Amniotic epithelial cell (primary cell): ENCODE measurements around the gene NET1.

Source experiments
- DNase-seq: peaks from one replicate; pipeline ENCODE4 v3.0.0-alpha.2; 2010; ENCODE audit warnings: low read depth

NET1 gene

DNA sequence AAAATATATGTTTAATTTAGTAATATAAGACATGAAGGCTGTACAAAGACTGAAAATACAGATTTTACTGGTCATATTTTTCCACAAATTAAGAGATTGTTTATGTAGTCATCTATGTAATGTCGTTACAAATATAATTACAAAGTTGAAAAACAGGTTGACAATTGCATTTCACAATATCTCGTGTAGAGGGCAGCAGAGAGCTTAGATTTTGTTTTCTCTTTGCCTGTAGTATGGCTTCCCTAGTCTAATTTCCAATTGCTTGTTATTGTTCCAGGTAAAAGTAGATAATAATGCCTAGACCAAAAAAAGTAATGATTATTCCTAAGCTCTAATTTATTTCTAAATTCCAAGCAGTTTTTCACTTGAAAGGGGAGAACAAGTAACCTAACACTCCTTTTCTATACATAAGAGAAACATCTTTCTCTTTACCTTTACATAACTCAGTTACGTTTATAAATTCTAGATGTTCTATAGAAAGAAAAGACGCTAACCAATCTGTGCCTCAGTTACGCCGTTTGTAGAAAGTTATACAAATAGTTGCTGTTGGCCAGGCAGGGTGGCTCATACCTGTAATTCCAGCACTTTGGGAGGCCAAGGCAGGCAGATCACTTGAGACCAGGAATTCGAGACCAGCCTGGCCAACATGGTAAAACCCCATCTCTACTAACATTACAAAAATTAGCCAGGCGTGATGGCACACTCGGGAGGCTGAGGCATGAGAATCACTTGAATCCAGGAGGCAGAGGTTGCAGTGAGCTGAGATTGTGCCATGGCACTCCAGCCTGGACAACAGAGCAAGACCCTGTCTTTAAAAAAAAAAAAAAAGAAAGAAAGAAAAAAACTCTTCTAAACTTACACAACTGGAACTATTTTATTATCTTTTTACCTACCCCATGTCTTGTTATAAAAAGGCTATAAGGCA is 30.0 kb downstream of the NET1 start:
- peak; percentile 49 for DNase-seq

DNA sequence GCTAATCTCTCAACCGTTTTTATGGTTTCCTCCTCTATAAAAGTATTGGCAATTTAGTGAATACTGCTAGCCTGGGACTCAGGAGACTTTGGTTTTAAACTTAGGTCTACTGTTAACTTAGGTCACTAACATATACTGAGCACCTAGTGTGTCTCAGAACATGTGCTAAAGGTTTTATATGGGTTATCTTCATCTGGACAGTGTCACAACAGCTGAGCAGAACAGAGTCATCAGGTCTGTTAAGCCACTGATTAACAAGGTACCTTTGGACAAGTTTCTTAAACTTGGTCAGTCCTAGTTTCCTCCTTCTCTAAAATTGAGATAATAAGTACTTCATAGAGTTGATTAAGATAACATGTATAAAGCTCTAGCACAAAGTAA is 30.6 kb downstream of the NET1 start:
- DNase-seq, result no peak

DNA sequence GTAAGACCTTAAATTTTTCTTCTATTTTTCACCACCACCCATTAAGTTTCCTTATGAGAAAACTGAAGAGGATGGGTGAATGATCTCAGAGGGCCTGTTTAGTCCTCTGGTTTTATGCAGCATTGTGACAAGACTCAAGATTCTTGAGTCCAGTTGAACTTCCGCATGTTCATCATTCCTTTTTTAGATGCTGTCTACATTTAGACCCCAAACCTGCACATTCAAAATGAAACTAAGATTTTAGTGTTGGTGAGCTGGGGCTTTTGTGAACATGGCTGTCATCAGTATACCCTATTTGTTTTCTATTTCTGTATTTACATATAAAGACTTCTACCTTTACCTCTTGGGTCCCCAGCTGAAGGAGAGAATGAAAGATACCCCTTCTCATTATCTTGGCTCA is 31.1 kb downstream of the NET1 start:
- DNase-seq, result no peak

DNA sequence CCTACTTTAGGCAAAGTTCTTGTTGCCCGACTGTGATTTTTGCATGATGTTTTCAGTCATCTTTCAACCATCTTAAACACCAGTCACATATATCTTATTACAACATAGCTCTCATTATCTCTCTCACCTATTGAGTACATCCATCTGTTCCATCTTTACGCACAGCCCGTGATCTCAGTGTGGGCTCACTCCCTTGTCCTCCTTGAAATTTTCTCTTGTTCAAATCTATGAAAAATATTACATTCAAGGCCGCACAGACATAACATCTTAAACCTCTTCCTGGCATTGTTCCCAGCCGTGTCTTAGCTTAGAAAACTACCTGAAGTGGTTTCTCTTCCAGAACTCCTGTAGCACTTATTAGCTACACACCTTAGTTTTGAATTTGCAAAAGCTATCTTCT is 32.6 kb downstream of the NET1 start:
- peak; percentile 76 for DNase-seq

DNA sequence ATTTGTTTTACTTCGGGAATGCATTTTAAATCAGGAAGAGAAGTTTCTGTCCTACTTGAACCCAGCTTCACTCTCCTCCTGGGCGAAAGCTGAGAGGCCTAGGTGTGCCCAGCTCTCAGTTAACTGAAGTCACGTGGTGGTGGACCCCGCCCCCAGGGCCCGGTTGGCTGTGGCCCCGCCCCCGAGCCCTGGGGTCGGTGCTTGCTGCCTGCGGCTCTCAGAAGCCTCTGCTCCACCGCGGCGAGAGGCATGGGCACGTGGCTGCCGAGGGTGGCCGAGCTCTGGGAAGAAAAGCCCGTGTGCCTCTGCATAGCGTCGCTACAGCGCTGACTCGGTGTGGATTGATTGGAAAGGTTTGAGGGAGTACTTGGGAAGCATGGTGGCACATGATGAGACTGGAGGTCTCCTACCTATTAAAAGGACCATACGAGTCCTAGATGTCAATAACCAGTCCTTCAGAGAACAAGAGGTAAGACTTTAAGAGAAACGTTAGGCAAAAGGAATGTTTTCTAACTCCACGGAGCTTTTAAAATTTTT is 34.1 kb downstream of the NET1 start:
- DNase-seq, result peak; percentile 88

DNA sequence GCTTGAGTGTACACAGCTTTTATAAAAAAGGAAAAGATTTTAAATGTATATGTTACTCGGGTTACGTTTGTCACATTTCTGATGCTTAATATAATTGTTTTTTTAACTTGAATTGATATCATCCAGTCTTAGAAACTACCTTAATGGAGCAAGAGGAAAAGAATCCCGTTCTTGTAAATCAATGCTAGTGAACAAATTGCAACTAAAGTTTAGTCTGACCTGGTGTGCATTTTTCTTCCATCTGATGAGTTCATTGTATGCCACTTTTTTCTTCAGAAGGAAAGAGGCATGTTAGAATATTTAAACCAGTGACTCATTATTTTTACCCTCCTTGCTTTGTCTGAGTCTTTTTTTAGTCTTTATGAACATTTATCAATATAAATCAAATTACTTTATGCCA is 34.7 kb downstream of the NET1 start:
- DNase-seq, result peak; percentile 27

DNA sequence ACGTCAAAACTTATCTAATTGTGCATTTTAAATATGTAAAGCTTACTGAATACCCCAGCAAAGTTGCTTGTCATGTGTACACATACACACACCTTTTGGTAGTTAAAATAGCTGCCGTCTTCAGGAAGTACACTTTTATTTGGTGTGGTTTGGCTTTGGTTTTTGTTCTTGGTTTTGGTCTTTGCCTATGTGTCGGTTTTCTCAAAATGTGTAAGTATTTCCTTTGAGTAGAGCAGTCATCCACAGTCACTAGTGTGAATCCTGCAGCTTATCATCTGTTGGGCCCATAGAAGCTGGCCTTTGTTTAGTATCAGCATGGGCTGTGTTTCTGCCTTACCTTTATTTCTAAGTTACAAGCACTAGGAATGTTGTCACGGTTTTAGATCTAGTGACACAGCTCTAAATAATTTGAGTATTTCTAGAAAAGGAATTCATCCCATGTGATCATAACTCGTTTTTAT is 35.3 kb downstream of the NET1 start:
- DNase-seq, result peak; percentile 22

DNA sequence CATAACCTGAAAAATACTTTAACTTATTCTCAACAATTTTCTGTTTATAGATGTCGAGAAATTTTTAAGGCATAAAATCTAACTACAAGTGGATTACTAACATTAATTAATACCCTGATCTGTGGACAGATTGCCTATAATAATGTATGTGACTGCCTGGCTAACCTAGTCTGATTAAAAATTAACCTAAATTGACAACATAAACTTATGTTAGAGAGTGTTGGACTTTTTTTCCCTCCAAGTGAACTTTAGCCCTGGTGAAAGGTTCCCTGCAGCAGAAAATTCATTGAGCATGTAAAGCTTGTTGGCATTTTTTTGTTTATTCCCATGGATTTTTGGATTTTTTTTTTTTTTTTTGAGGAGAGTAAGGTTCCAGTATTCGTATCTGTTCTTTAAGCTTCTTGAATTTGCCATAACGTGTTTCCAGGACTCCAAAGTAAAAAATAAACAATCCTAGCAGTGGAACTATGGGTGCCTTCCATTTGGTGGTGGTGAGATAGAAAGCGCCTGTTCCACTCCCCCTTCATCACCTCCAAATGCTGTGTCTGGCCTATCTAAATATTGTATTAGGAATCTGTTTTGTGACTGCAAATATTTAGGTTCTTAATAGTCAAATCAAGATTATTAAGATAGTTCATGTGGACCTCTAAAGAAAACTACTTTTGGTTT is 36.1 kb downstream of the NET1 start:
- DNase-seq, result no peak

DNA sequence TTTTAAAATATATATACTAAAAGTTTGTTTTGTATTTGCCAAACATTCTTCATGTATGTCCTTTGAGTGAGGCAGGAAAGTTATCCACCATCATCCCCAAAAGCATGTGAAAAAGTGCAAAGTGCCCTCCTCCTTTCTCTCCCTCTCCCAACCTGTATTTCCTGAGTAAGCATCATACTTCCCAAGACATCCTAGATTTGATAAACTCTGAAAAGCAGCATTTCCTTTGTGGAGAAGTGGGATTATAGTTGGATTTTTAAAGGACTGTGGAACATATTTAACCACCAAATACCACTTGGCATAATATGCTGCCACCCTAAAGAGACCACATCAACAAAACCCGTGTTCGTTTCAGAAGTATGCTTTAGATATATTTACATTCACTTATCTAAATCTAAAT is 36.9 kb downstream of the NET1 start:
- no peak for DNase-seq

DNA sequence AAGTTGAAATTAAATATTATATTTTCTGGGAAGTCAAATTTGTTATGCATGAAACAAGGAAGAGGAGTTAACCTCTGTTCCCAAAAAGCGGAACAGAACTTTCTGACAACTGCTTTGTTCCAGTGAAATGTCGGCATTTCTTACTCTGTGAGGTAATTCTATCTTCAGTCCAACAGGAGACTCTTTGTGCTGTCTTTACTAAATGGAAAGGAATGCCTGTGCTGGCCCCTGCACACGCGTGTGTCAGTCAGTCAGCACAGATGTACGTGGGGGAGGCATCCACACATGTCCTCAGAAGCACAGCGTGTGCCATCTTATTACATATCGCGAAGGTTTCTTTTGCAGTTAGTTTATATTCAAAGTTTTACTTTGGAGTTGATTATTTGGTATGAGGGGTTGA is 37.5 kb downstream of the NET1 start:
- DNase-seq, result peak; percentile 88

DNA sequence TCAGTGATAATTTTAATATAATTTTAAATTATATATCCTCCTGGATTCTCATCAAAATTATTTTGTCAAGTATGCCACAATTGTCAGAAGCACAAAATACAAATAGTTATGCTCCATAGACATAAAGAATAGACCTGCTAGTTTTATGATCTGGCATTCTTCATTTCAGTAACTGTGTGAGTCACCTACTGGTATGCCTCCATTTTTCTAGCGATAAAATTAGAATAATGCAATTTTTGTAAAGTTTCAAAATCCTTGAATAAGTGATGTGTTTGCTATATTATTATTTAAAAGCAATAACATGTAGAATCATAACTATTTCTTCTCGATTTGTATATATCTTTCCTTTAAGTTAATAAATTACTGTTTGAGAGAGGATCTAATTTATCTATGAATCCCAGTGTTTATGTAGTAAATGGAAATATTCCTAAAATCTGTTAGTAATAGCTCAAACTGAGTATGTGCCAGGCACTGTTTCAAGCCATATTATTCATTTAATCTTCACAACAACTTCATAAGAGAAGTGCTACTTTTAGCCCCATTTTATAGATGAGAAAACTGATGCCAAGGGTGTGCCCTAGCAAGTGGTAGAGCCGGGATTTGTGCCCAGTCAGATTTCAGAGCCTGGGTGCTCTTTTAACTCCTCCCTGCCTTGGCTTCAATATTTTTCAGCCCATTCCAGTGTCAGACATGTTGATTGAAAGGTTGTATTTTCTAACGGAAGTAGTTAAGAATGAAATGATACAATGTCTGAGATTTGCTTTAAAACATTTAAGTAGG is 38.4 kb downstream of the NET1 start:
- DNase-seq, result peak; percentile 40

DNA sequence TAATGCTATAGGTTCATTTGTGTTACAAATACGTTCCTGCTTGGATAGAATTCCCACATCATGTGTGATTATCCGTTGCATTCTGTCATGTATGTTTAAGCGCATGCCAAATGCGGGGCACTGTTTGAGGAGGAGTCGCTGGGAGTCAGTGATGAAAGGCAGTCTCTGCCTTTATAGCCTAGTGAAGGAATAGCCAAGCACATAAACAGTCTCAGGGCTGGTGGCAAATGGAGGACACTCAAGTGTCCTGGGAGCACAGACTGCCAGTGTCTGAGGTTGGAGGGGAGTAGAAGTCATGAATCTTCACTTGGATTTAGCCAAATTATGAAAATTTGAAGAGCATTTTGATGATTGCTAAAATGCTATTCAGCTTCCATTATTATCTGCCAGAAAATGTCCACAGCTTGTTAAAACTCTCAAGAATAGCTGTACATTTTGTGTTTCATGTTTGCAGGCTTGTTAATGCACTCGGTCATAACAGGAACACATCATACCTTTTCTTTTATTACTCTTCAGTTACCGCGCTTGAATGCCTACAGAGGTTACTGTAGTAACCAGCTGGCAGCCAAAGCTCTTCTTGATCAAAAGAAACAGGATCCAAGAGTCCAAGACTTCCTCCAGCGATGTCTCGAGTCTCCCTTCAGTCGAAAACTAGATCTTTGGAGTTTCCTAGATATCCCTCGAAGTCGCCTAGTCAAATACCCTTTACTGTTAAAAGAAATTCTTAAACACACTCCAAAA is 41.6 kb downstream of the NET1 start:
- no peak for DNase-seq

DNA sequence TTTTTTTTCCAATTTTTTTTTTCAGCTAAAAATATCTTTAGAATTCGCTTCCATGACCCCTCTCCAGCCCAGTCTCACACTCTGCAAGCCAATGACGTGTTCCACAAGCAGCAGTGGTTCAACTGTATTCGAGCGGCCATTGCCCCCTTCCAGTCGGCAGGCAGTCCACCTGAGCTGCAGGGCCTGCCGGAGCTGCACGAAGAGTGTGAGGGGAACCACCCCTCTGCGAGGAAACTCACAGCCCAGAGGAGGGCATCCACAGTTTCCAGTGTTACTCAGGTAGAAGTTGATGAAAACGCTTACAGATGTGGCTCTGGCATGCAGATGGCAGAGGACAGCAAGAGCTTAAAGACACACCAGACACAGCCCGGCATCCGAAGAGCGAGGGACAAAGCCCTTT is 44.2 kb downstream of the NET1 start:
- no peak for DNase-seq

DNA sequence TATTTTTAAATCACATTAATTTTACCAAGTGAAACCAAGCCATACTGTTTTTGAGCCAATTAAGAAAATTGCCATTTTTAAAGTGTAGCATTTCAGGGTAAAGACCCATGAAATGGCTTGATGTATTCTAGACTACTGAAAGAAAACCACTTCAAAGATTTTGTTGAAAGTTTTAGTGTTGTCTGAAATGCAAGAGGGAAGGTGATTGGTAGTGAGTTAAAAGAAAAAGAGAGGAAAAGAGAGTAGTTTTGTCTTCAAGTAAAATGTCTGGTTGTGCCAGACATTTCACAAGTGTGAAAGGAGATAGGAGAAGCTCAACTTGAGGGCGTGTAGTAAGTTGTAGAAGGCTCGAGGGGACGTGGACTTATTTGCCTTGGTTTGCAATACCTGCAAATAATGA is 45.4 kb downstream of the NET1 start:
- DNase-seq, result no peak

DNA sequence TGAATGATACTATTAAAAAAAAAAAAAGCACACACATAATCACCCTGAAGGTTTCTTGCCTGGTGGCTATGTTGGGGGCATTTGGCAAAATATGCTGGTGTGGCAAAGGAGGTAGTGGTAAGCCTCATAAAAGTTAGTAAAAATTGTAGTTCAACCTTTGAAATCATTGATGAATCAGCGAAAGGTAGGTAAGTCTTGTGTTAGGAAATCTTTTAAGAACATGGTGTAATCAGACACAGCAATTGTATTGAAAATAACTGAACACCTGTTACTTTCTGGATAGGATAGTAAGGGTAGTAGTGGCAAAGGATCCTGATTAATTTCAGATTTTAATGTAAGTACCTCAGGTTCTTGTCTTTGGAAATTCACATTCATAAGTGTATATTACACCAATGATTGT is 46.1 kb downstream of the NET1 start:
- no peak for DNase-seq

DNA sequence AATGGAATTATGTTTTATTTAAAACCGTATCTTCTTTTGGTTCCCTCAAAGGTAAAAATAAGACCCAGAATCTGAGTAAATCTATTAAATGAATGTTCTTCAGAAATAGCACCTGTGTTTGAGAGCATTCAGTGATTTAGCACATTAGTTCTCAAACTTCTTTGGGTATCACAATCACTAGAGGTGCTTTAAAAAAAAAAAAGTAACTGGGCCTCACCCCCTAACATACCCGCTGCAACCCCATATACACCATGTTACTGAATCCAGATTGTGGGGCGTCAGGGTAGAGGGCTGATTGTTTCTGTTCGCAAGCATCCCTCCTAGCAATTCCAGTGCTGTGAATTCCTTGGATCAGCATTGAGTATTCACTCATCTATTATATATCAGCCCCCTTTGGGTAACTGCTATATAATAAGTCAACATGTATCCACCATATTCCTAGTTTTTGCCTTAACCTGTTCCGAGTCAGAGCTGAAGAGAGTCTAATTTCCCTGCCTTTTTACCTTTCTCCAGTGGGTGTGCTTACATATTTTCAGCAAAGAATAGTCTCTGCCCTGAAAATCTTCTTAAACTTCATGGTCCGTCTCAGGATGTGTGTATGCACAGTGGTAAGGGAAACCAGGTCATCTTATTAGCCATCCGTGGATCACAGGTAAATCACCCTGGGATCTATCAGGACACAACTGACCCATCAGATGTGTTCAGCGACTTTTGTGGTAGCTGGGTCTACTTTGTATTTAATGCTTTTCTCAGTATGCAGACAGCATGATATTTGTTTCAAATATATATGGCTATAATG is 46.8 kb downstream of the NET1 start:
- no peak for DNase-seq

DNA sequence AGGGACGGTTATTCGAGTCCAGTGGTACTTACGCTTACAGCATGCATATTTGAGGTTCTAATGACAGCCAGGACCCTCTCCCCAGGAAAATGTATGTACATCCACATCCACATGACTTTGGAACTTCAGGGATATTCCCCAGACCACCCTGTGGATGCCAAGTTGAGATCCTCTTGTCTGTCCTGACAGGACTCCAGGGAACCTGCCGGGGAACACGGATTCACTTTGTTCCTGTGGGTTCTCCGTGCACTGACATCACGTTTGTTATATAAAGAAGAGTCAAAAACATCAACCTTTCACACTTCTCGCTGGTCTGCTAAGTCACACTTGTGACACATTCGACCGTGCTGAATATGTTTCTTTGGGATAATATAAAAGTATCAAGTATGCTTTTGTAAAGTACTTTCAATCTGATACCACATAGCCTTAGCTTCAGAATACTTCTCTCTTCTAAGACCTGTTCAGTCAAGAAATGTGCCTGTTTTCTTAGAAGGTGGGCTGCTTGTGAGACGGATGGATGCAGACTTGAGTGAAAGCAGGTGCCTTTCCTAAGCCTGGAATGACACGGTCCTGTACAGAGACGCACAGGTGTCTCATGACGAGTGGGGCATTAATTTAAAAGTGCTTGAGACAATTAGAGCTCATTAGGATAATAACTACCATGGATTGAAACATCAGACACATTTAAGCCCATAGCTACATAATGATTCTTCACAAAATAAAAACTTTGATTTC is 48.3 kb downstream of the NET1 start:
- DNase-seq, result no peak

DNA sequence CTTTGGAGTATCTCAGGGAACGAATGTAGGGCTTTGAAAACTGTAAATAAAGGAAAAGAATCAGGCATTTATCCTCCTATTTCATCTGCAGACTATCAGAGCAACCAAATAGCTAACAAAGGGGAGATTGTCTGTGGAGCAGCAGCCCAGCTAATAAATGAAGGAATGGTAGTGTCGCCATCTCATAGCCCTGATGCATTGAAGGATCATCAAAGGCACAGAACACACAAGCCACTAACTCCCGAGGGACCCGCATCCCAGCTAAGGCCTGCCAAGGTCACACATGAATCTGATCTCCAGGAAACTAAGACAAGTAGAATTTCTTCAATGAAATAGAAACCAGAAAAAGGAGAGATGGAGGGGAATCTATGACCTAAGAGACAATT is 48.8 kb downstream of the NET1 start:
- no peak for DNase-seq

DNA sequence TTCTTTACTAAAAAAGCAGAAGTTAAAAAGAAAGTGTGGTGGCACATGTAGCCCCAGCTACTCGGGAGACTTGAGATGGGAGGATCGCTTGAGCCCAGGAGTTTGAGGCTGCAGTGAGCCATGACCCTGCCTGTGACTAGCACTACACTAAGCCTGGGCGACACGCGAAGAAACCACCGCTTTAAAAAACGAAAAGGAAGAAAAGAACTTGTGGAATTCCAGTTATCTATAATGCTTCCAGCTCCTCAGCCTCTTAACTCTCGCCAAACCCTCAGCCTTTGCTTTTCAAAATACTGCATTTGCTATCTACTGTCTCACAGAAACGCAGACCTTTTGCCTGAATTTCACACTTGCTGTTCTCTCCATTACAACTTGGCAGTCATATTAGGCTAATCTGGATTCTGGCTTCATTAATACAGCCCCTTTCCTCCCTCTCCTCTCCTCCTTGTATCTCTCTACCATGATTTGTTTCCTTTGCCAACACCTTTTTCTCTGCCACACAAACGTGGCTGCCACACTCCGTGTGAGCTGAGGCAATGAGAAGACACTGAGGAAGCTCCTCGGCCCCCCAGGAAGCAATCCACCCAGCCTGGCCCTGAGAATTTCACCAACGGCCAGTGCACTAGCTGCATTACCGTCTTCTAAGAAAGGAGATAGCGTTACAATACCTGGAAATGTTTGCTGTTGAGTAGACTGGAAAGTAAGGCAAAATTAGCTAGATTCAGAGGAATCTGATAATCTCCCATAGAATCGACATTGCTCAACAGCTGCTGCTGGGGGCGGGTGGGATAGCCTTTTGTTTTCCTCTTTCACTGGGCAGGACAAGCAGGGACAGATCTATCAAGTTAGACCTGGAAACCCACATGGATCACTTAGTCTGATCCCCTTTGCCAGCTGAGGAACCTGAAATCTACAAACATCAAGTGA is 49.8 kb downstream of the NET1 start:
- peak; percentile 39 for DNase-seq
